Measurements from ENCODE around the gene CCIN. TPM values are rescaled to one million over a fixed set of nuclear protein-coding genes. Genes with fewer than 3 reads are reported as not detected.

CCIN gene
- total RNA-seq, 1 experiment from 2014 or later, result 0.20 TPM

- no peak overlapping the region for H3K4me3 ChIP-seq (replicated peaks in 1 of 2; ENCODE audit: low read depth in 1 of 2, low read length in 2 of 2)
- intact Hi-C loops (cut with micrococcal nuclease), result loop anchor here (1.0 to 5.0 kb wide), 3 partner anchors 62 to 208 kb away; partner anchors contain the start of gene OR2S2
- H3K9me2 ChIP-seq (ENCODE audit: insufficient read depth), result no peaks in the 10 kb centered on the region
- H3K9ac ChIP-seq (ENCODE audit: low read length), result no peak overlapping the region
- POLR2A ChIA-PET, result no interaction called here
- H3K9me3 ChIP-seq (ENCODE audit: control insufficient read depth in 1 of 2, insufficient read depth in 1 of 2, low read depth in 1 of 2, low read length in 2 of 2), result no peaks in the 10 kb centered on the region
- RAD21 ChIA-PET (ENCODE audit: low non-redundant PET in 1 of 2, low total read pairs in 2 of 2, uncharacterized antibody in 2 of 2, unreplicated experiment in 2 of 2), result no interaction called here
- no peak overlapping the region for H2AFZ ChIP-seq (ENCODE audit: low read depth, low read length, poor library complexity, severe bottlenecking)
- CTCF ChIA-PET, result interaction anchor here (1.5 to 3.5 kb wide), 3 partner anchors 29 to 64 kb away, joined by 3 to 36 read pairs (median 6); partner anchors contain the start of gene GLIPR2
- BruUV-seq (replicated peaks), result no TSS peak
- H3K27me3 ChIP-seq (ENCODE audit: insufficient read depth, low read length), result no peaks in the 10 kb centered on the region
- TF ChIP-seq ELF1 (IDR thresholded peaks at IDR 0.05; ENCODE audit: borderline replicate concordance, low read depth), result no peak
- TF ChIP-seq MAX (IDR thresholded peaks at IDR 0.05), result no peak
- TF ChIP-seq FOSL1 (IDR thresholded peaks at IDR 0.05; ENCODE audit: low read depth), result no peak
- TF ChIP-seq CBX3 (IDR thresholded peaks at IDR 0.05; ENCODE audit: low read depth), result no peak
- no peak for TF ChIP-seq RAD21 (IDR thresholded peaks at IDR 0.05; ENCODE audit: low read depth)
- TF ChIP-seq EGR1 (IDR thresholded peaks at IDR 0.05; ENCODE audit: low read depth), result no peak
- no peak for TF ChIP-seq JUND (IDR thresholded peaks at IDR 0.05)
- no peak for TF ChIP-seq ZBTB33 (IDR thresholded peaks at IDR 0.05; ENCODE audit: extremely low read depth, insufficient replicate concordance, low read length)
- TF ChIP-seq TCF7L2 (IDR thresholded peaks at IDR 0.05; ENCODE audit: borderline replicate concordance, extremely low read depth, insufficient read depth, insufficient read length), result no peak
- no peak for TF ChIP-seq EZH2 (IDR thresholded peaks at IDR 0.05)
- TF ChIP-seq CTCF (IDR thresholded peaks at IDR 0.05 in 2 of 3, conservative IDR thresholded peaks at IDR 0.05 in 1 of 3; ENCODE audit: borderline replicate concordance in 1 of 3, insufficient read depth in 1 of 3, low read depth in 2 of 3, low read length in 2 of 3), result no peak
- no peak for TF ChIP-seq EZH2phosphoT487 (IDR thresholded peaks at IDR 0.05; ENCODE audit: borderline replicate concordance)
- no peak for TF ChIP-seq SIN3A (IDR thresholded peaks at IDR 0.05; ENCODE audit: low read depth)
- H3K4me2 ChIP-seq (ENCODE audit: low read length), result no peak overlapping the region
- H3K79me2 ChIP-seq (ENCODE audit: insufficient read depth, low read length), result no peaks in the 10 kb centered on the region
- ATAC-seq (no peak), DNase-seq (ENCODE audit: low read depth, low spot score) (no peak)
- H3K4me1 ChIP-seq (ENCODE audit: control insufficient read depth in 1 of 2, insufficient read depth in 2 of 2, low read length in 2 of 2), result peaks cover 0 to 15% of the 10 kb centered on the region in 2 experiments; a peak in 1 of 4 replicates
- H3K27ac ChIP-seq (ENCODE audit: low read depth, low read length), result no peak overlapping the region
- no peaks in the 10 kb centered on the region for H3K36me3 ChIP-seq (ENCODE audit: control insufficient read depth in 1 of 2, insufficient read depth in 2 of 2, low read length in 2 of 2)
- H4K20me1 ChIP-seq (ENCODE audit: insufficient read depth), result no peaks in the 10 kb centered on the region
Measured at GRCh38 chr9:36165826-36166167, 3.4 kb upstream of the CCIN start.

Measured in HCT116 (cell line).